ENCODE results near the gene AP2A1.

- TF ChIP-seq CTCF (conservative IDR thresholded peaks at IDR 0.05 in 1 of 2, IDR thresholded peaks at IDR 0.05 in 1 of 2; ENCODE audit: low read depth in 1 of 2, low read length in 2 of 2) (no peak), EZH2 (IDR thresholded peaks at IDR 0.05; ENCODE audit: low read length, missing control alignments) (no peak)
Measured at GRCh38 chr19:49786376-49786820, 19.6 kb downstream of the AP2A1 start.

Data from fibroblast of lung (primary cell).